Esophagus mucosa (tissue), 1 donor: ENCODE results near the gene SPARCL1. TPM values are rescaled to one million over a fixed set of nuclear protein-coding genes. Genes with fewer than 3 reads are reported as not detected.
"Not testable (repeated sequence)": the region's sequence is repeated elsewhere in the genome, so short reads cannot be mapped to it uniquely, and the experiment has no call there.

Experiments
- ATAC-seq: fragments of 200-7000 bp; cut with Tn5 transposase; one replicate; pipeline ENCODE4 v1.9.1; 2020
- total RNA-seq: library from RNA; stranded (reverse); gene quantifications from one replicate; pipeline ENCODE4 v1.2.4, GENCODE V29; 2023
- donor health status: DM: yes; HTN: yes; CAD: no.

The SPARCL1 gene
- total RNA-seq, 1 donor from 2014 or later, result 31.0 TPM

DNA sequence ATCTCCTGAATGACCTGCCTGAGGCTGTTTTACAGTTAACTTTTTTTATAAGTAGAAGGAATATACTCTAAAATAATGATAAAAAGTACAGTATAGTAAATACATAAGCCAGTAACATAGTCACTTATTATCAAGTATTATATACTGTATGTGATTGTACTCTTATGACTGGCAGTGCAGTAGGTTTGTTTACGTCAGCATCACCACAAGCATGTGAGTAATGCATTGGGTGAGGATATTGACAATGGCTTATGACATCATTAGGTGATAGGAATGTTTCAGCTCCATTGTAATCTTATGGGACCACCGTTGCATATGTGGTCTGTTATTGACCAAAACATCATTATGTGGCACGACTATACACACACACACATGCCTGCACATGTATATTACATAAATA, 86.3 kb downstream of the SPARCL1 start:
- no peak for ATAC-seq

DNA sequence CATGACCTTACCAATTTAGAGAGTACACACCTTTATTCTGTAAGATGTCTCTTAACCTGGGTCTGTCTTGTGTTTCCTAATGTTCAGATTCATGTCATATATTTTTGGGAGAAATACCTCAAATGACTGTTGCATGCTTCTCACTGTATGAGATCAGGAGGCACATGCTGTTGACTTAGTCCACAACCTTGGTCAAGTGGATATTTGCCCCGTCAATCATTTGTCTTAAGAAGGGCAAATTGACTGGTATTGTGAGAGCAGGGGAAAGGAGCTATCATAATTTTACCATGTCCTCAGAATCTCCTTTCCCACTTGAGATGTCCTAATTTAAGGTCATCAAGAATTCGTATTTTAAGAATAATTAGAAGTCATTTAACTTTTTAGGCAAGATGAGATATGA, 95.8 kb downstream of the SPARCL1 start:
- ATAC-seq, result no peak

DNA sequence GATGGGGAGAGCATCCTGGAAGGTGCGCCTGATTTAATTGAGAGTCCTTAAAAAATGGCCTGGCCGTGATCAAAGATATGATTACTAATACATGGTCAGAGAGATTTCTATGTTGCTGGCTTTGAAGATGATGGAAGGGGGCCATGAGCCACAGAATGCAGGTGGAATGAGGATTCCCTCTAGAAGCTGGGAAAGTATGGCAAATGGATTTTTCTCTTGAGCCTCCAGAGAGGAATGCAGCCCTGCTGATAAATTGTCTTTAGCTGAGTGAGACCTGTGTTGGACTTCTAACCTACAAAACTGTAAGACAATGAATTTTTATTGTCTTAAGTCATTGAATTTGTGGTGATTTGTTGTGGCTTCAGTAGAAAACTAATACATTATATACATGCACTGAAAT, 99.1 kb downstream of the SPARCL1 start:
- no peak for ATAC-seq

DNA sequence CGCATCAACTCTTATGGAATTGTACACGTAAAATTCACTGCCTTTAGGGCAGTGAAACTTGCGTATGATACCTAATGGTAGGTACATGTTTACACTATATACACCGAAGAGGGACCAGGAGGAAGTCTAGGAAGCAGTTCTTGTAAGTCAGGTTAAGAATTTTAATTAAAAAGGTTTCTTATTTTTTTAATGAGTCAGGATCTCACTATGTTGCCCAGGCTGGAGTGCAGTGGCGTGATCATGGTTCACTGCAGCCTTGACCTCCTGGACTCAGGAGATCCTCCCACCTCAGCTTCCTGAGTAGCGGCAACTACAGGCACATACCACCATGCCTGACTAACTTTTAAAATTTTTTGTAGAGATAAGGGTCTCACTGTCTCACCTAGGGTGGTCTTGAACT, 100.2 kb downstream of the SPARCL1 start:
- no peak for ATAC-seq

DNA sequence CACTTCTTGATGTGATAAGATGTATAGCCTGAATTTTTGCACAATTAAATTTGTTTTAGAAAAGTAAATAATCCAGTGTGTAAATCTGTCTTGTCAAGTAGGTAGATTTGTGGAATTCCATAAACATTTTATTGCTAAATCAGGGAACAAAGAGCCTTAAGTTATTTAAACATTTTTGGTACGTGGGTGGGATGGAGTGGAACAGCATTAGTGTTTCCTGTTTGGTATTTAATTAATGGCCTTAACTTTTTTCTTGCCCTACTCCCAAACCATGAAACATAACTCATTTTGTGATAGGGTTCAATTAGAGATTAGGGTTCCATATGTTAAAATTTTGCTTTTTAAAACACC, 101.7 kb downstream of the SPARCL1 start:
- no peak for ATAC-seq

DNA sequence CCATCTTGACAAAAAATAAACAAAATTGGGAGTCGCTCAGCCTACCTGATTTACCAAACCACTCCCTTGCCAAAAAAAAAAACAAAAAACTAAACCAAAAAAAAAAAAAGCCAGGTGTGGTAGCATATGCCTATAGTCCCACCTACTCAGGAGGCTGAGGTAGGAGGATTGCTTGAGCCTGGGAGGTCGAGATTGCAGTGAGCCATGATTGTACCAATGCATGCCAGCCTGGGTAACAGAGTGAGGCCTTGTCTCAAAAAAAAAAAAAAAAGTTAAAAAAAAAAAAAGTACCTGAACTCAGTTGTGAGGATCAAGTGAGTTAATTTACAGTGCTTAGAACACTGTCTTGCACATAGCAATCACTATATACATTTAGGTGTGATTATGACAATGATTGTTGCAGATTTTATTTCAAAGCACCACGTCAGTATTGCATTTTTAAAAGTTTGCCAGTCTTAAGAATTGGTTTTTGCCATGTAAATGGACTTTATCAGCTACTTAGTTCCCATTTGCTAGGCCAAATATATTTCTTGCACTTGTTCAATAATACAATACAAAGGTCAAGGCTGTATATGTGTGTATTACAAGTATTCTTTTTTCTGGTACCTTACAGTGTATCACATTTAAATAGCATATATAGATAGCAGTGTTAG, 102.2 kb downstream of the SPARCL1 start:
- no peak for ATAC-seq

DNA sequence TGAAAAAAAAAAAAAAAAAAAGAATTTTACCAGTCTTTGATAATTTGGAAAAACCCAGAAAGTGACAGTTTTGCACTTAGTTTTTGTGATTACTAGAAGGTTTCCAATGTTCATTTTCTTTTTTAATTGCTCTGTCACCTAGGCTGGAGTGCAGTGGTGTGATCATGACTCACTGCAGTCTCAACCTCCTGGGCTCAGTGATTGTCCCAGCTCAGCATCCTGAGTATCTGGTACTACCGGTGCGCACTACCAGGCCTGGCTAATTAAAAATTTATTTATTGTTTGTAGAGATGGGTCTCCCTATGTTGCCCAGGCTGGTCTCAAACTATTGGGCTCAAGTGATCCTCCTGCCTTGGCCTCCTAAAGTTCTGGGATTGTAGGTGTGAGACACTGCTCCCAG, 103.5 kb downstream of the SPARCL1 start:
- peak; percentile 56 for ATAC-seq

DNA sequence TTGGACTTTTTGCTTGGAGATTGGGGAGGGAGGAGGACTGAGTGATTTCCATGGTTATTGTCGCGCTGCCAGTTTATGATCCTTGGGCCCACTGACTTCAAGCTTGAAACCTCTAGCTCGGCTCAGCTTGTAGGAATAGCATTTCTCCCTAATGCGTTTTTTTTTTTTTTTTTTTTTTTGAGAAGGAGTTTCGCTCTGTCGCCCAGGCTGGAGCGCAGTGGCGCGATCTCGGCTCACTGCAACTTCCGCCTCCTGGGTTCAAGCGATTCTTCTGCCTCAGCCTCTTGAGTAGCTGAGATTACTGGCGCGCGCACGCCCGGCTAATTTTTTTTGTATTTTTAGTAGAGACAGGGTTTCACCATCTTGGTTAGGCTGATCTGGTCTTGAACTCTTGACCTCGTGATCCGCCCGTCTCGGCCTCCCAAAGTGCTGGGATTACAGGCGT, 105.1 kb downstream of the SPARCL1 start:
- not testable (repeated sequence) for ATAC-seq

Other genes with a start within 250 kb of the SPARCL1 start
- gene HSD17B13, start 206.5 kb downstream of the SPARCL1 start, total RNA-seq, result not detected
- 5.5 TPM for gene HSD17B11, start 138.2 kb downstream of the SPARCL1 start, total RNA-seq
- gene NUDT9, start 106.8 kb downstream of the SPARCL1 start, total RNA-seq, result 12.9 TPM
- gene DSPP, start 79.2 kb upstream of the SPARCL1 start, total RNA-seq, result not detected
- gene DMP1, start 120.9 kb upstream of the SPARCL1 start, total RNA-seq, result not detected